Ovary (tissue), 1 donor: ENCODE measurements around the gene NAPSA.

ENCODE experiments used
- EP300 ChIP-seq: sonication (generic); formaldehyde crosslinking; IDR thresholded peaks from one replicate; pipeline ENCODE4 v1.6.1; 2017; ENCODE audit warnings: antibody characterized with exemption
- POLR2A ChIP-seq: fragments of 450-650 bp; IDR thresholded peaks from one replicate; pipeline ENCODE4 v1.6.1; 2017; ENCODE audit warnings: antibody characterized with exemption, mild to moderate bottlenecking, moderate library complexity

- no peak for TF ChIP-seq EP300
- TF ChIP-seq POLR2A: no peak
These were observed 47.0 kb upstream of the NAPSA start for GRCh38 chr19:50412419-50412818.
